OCI-LY7 (cell line): Measurements from ENCODE around the gene SLN.

Source experiments
- CTCF ChIP-seq: fragments of 200-600 bp; sonication (generic); conservative IDR thresholded peaks from 2 replicates; pipeline ENCODE4 v1.5.1; 2014; ENCODE audit warnings: mild to moderate bottlenecking, antibody characterized with exemption, low read length, moderate library complexity, mixed read lengths
- EZH2phosphoT487 ChIP-seq: fragments of 200-600 bp; sonication (generic); IDR thresholded peaks from 2 replicates; pipeline ENCODE4 v1.6.1; 2018; ENCODE audit warnings: low read depth, borderline replicate concordance, mild to moderate bottlenecking, mixed run types, antibody characterized with exemption, low read length, moderate library complexity, mixed read lengths

DNA sequence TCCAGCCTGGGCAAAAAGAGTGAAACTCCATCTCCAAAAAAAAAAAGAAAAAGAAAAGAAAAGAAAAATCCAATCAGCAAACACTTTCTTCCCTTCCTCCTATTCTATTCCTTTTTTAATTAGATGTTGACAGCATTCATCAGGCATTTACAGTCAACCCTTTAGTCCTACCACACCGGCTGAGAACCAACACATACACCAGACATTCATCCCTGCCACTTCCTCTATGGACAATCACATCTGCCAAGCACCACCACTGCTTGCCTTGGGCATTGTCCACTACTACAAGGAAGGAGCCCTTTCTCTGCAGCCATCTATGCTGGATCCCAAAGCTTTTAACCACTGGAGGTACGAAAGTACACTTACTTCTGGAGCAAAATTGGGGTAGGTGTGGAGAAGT lies 9.4 kb upstream of the SLN start:
- TF ChIP-seq CTCF (no peak), EZH2phosphoT487 (no peak)
